NCI-H2029 (cell line): ENCODE measurements around the gene PGM5.
"Not testable (repeated sequence)": the region's sequence is repeated elsewhere in the genome, so short reads cannot be mapped to it uniquely, and the experiment has no call there.

Experiments used
- DNase-seq: peaks from one replicate; lab custom pipeline; 2025; lab: John Stamatoyannopoulos, UW

The PGM5 gene

DNA sequence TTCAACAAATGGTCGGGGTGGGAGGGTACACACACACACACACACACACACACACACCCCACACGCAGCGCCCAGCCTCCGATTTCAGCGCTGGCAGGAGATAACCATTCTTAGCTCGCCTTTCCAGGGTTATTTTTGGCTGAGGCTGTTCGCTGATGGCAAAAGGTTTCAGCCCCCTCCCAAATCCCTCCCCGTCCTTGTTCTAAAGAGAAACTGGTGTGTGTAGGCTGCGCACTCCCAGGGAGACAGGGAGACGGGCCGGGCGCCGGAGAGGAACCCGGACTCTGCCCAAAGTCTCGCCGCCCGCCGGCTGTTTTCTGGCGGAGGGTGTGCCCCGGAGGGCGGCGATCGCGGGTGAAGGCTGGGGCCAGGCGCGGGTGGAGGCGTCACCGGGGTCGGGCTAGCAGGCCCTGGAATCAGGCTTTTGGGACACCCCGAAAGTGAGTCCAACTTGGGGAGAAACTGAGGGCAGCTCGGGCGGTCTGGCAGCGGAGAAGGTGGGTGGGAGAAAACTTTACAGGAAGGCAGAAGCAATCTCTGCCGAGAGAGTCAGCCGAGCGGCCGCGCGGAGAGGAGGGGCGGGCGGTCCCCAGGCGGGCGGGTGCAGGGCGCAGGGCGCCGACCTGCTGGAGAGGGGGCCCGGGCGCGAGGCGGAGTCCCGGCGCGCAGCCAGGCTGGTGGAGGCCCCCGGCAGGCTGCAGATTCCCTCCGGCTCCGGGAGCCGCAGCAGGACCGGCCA, at the start of gene PGM5:
TSS of gene PGM5 (plus strand) at position 232 of the 739 bp plus-strand sequence. CDS start 517 bp downstream, outside the sequence.
- DNase-seq, result not testable (repeated sequence)

GRCh38 chr9:68307127-68307526, 49.3 kb upstream of the PGM5 start:
- DNase-seq, result not testable (repeated sequence)

GRCh38 chr9:68307654-68308053, 48.8 kb upstream of the PGM5 start:
- not testable (repeated sequence) for DNase-seq

- DNase-seq, result not testable (repeated sequence)
Observed at GRCh38 chr9:68311208-68311607, 45.2 kb upstream of the PGM5 start.

- not testable (repeated sequence) for DNase-seq
Observed at GRCh38 chr9:68318209-68318608, 38.2 kb upstream of the PGM5 start.

GRCh38 chr9:68323749-68324148, 32.7 kb upstream of the PGM5 start:
- DNase-seq, result not testable (repeated sequence)

DNA sequence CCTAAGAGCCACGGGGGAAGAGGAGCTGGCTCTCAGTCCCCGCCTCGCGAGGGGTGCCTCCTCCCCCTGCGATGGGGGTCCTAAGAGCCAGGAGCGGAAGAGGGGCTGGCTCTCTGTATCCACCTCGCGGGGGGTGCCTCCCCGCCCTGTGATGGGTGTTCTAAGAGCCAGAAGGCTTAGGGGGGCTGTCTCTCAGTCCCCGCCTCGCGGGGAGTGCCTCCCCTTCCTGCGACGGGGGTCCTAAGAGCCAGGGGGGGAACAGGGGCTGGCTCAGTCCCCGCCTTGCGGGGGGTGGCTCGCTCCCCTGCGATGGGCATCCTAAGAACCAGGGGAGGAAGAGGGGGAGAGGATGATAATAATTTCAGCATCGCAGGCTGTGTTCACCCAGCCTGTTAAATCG, 31.9 kb upstream of the PGM5 start:
- DNase-seq, result not testable (repeated sequence)

- not testable (repeated sequence) for DNase-seq
Observed at GRCh38 chr9:68329106-68329505, 27.3 kb upstream of the PGM5 start.

DNA sequence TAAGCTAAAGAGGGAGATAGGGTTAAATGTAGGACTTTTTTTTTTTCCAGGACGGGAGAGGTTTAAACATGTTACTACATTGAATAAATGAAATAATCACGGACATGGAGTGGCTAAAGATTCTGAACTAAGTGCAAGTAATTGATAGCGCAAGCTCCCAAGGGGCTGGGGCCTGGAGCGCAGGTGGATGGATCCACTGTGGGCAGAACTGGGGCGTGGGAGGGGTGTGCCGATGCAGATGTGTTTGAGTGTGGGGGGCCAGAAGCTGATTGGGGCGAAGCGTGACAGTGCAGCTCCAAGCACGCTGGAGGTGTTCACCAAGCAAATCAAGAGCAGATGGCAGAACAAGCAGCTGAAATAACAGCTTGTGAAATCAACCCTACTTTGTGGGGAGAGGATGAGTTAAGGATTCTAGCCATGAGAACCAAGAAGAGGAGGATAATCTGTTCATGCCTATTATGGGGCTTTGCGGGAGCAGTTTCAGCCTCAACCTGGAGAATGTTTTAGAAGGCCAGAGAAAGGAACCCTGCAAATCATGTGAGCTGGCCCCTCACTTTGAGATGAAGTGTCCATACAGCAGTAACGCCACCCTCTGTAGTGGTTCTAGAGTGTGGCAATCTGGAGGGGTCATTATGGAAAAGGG, 25.8 kb upstream of the PGM5 start:
- DNase-seq, result not testable (repeated sequence)

- not testable (repeated sequence) for DNase-seq
Observed at GRCh38 chr9:68332122-68332521, 24.3 kb upstream of the PGM5 start.

DNA sequence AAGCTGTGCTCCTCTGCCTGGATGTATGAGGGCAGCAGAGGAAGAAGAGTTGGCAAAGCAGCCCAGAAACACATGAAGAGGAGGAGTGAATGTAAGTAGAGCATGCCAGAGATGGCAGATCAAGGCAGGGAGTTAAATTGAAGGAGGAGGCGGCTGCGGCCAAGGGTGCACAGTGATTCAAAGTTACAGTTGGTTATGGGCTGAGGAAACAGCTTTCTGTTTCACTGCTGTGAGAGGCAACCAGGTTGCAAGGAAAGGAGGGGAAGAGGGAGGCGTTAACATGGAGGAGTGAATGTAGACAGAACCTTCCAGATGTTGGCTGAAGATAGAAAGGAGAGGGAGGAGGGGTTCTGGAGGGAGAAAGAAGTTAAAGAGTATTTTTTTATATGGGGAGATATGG, 20.5 kb upstream of the PGM5 start:
- not testable (repeated sequence) for DNase-seq

DNA sequence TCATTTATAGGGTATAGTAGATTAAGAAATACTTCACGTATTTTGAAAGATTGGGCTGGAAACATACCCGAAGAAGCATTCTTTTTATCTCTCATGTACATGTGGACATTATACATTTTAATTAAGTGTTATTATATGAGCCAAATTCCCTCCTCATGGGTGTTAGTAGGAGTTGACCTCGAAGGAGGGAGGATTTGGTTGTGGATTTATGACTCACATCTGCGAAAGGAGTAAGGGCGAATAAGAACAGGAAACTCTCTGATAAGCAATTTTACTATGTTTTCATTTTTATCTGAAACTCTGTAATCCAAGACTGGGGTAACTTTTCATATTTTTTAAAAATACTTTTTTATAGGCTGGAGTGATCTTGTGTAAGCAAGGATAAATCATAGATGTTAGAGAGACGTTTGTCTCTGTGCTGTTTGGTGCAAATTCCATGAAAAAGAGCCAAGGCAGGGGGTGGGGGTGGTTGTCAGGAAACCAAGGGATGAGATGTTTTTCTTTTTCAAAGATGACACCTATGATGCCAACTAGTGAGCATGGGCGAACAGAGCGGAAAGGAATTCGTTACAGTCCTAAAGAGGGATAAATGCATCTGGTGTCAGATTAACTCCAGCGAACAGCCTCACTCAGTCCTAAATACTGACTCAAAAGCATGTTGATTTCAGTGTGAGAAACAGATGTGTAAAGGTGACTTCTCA, 19.6 kb upstream of the PGM5 start:
- DNase-seq, result not testable (repeated sequence)

DNA sequence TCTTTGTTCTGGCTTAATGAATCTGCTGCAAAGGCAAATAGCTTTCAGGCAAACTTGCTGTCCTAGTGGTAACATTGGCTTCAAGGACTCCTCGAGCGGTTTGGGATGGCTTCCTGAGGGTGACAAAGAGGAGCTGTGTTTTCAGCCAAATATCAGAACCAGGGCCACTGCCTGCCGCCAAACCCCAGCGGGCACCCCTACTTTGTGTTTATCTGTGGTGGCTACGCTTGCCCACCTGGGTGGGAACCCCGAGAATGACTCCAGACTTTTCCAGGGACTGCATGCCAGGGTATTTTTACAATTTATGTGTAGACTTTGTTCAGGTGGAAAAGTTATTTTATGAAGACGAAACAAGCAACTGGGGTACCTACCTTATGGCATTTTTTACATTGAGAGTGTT, 18.4 kb upstream of the PGM5 start:
- DNase-seq, result not testable (repeated sequence)

- DNase-seq, result not testable (repeated sequence)
Observed at GRCh38 chr9:68342265-68343025, 14.0 kb upstream of the PGM5 start.

GRCh38 chr9:68343242-68343641, 13.2 kb upstream of the PGM5 start:
- not testable (repeated sequence) for DNase-seq

DNA sequence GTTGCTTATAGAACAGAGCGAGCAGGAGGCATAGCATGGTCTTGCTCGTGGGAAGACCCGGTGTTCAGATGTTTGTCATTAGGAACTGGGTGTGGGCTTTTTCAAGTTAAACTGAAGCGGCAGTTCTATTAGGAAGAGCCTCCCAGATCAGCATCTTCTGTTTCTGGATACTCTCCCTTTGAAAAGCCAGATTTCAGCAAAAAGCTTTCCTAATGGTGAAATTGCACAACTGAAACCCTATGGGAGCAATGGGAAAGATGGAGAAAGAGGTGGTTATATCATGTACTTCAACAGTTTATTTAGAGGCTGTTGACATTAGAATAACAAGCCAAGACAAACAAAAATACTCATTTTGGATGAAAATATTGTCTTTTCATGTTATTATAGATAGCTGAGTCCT, 12.4 kb upstream of the PGM5 start:
- not testable (repeated sequence) for DNase-seq

DNA sequence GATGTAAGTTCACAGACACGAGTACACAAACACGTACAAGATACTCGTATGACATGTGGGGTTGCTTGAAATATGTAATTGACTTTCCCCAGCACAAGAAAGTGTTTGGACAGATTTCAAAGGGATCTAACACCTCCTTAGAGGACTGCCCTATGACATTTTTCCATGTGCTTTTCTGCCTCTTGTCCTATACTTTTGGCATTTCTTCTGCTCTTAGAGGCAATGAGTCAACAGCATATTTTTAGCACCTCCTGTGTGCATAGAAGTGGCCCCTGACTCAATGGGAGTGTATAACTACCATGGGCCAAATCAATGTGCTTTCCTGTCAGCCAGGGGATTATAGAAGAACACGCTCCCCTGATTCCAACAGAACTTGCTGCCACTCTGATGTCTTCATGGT, 4.7 kb upstream of the PGM5 start:
- DNase-seq, result not testable (repeated sequence)

GRCh38 chr9:68355993-68356379, 425 bp upstream of the PGM5 start:
- DNase-seq, result not testable (repeated sequence)

DNA sequence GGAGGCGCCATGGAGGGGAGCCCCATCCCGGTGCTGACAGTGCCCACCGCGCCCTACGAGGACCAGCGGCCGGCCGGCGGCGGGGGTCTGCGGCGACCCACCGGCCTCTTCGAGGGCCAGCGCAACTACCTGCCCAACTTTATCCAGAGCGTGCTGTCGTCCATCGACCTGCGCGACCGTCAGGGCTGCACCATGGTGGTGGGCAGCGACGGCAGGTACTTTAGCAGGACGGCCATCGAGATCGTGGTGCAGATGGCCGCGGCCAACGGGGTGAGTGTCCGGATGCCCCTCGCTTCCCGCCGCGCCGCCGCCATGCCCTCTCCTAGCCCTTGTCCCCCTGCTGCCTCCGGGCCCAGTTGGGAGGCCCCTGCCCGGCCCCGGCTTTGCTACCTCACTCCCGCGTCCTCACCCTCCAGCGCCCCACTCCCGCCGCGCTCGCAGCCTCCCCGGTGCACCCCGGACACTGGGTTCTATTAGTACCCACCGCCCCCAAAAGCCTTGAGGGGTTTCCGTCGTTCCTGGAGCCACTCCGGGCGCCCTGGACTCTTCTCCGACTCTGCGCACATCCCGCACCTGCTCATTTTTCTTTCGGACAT, 806 bp downstream of the PGM5 start:
- not testable (repeated sequence) for DNase-seq

- not testable (repeated sequence) for DNase-seq
Observed at GRCh38 chr9:68366933-68367547, 10.6 kb downstream of the PGM5 start.

DNA sequence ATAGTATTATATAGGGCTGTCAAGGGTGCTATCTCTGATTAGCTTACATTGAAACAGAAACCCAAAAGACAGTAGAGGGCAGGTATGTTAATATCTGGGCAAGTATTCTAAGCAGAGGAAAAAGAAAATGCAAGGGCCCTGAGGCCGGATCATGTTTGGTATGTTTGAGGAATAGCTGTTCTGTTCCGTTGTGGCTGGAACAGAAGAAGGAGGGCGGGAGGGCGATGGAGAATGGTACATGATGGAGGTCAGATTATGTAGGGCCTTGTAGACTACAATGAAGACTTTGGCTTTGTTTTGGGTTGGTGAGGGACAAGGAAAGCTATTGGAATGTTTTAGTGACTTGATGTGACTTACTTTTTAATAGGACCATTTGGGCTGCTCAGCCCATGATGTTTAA, 19.4 kb downstream of the PGM5 start:
- DNase-seq, result not testable (repeated sequence)
